Ovary (tissue), 3 donors: ENCODE data around the gene KIAA1755.

ENCODE experiments used
- POLR2A ChIP-seq: fragments of 450-650 bp; IDR thresholded peaks from one replicate; pipeline ENCODE4 v1.6.1; 2017; ENCODE audit warnings: antibody characterized with exemption, mild to moderate bottlenecking, moderate library complexity
- TF ChIP-seq, protein P1 (sequence below), 3 donors: fragments of 450-650 bp in 2 of 3; fragments of 200-600 bp in 1 of 3; IDR thresholded peaks; one replicate each; pipeline versions ENCODE4 v1.5.1 to v1.8.0; 2016 to 2022; ENCODE audit warnings: antibody characterized with exemption in 3 of 3, mild to moderate bottlenecking in 1 of 3
- donor health status: DM: no; HTN: no; CAD: no.

GRCh38 chr20:38218566-38218885 lies 42.0 kb downstream of the KIAA1755 start:
- TF ChIP-seq POLR2A, result no peak
- TF ChIP-seq, protein P1, sequence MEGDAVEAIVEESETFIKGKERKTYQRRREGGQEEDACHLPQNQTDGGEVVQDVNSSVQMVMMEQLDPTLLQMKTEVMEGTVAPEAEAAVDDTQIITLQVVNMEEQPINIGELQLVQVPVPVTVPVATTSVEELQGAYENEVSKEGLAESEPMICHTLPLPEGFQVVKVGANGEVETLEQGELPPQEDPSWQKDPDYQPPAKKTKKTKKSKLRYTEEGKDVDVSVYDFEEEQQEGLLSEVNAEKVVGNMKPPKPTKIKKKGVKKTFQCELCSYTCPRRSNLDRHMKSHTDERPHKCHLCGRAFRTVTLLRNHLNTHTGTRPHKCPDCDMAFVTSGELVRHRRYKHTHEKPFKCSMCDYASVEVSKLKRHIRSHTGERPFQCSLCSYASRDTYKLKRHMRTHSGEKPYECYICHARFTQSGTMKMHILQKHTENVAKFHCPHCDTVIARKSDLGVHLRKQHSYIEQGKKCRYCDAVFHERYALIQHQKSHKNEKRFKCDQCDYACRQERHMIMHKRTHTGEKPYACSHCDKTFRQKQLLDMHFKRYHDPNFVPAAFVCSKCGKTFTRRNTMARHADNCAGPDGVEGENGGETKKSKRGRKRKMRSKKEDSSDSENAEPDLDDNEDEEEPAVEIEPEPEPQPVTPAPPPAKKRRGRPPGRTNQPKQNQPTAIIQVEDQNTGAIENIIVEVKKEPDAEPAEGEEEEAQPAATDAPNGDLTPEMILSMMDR (IDR thresholded peaks at IDR 0.05), result no peak
